ENCODE data around the gene PHLPP1.
"Not testable (repeated sequence)": the region's sequence is repeated elsewhere in the genome, so short reads cannot be mapped to it uniquely, and the experiment has no call there.

The PHLPP1 gene

GRCh38 chr18:62715436-62715758 is at the start of gene PHLPP1:
TSS of gene PHLPP1 (plus strand) at chr18:62715541. CDS start at chr18:62715684, 143 bp downstream.
- Mint-ChIP-seq H3K27me3 (peaks cover 1% of the 10 kb centered on the region), H3K4me1 (ENCODE audit: low read depth) (peaks cover 27% of the 10 kb centered on the region), H3K4me3 (peak within 1 kb of the TSS; percentile 77), H3K27ac (peak within 1 kb of the TSS; percentile 81), H3K36me3 (ENCODE audit: low read depth) (no peaks in the 10 kb centered on the region), H3K9me3 (no peaks in the 10 kb centered on the region)
- intact Hi-C loops (cut with micrococcal nuclease): loop anchor here (1.0 to 10.0 kb wide), 5 partner anchors 100 to 1259 kb away; partner anchors contain the start of genes PIGN, RELCH and SERPINB8

GRCh38 chr18:62669225-62669624 is 46.1 kb upstream of the PHLPP1 start:
- Mint-ChIP-seq H3K4me1 (ENCODE audit: low read depth) (no peaks in the 10 kb centered on the region), H3K9me3 (no peaks in the 10 kb centered on the region), H3K4me3 (no peak overlapping the region), H3K27ac (no peak overlapping the region), H3K36me3 (ENCODE audit: low read depth) (no peaks in the 10 kb centered on the region), H3K27me3 (peaks cover 3% of the 10 kb centered on the region)
- intact Hi-C loops (cut with micrococcal nuclease): no loop called here

- H3K4me3 Mint-ChIP-seq: no peak overlapping the region
- no peaks in the 10 kb centered on the region for H3K36me3 Mint-ChIP-seq (ENCODE audit: low read depth)
- intact Hi-C loops (cut with micrococcal nuclease): no loop called here
- H3K9me3 Mint-ChIP-seq: no peaks in the 10 kb centered on the region
- no peaks in the 10 kb centered on the region for H3K4me1 Mint-ChIP-seq (ENCODE audit: low read depth)
- no peak overlapping the region for H3K27ac Mint-ChIP-seq
- peaks cover 3% of the 10 kb centered on the region for H3K27me3 Mint-ChIP-seq
Measured at GRCh38 chr18:62670573-62670972, 44.8 kb upstream of the PHLPP1 start.

- H3K4me3 Mint-ChIP-seq: no peak overlapping the region
- intact Hi-C loops (cut with micrococcal nuclease): no loop called here
- H3K9me3 Mint-ChIP-seq: no peaks in the 10 kb centered on the region
- peaks cover 3% of the 10 kb centered on the region for H3K27me3 Mint-ChIP-seq
- no peaks in the 10 kb centered on the region for H3K4me1 Mint-ChIP-seq (ENCODE audit: low read depth)
- H3K36me3 Mint-ChIP-seq (ENCODE audit: low read depth): no peaks in the 10 kb centered on the region
- H3K27ac Mint-ChIP-seq: no peak overlapping the region
Measured at GRCh38 chr18:62672600-62672999, 42.7 kb upstream of the PHLPP1 start.

- H3K4me3 Mint-ChIP-seq: no peak overlapping the region
Measured at GRCh38 chr18:62678847-62679485, 36.4 kb upstream of the PHLPP1 start.

GRCh38 chr18:62682371-62682770 is 33.0 kb upstream of the PHLPP1 start:
- Mint-ChIP-seq H3K9me3 (peaks cover 11% of the 10 kb centered on the region), H3K27ac (no peak overlapping the region), H3K27me3 (no peaks in the 10 kb centered on the region), H3K4me3 (no peak overlapping the region), H3K4me1 (ENCODE audit: low read depth) (no peaks in the 10 kb centered on the region), H3K36me3 (ENCODE audit: low read depth) (no peaks in the 10 kb centered on the region)
- intact Hi-C loops (cut with micrococcal nuclease): no loop called here

More at GRCh38 chr18:62678847-62679485, 36.4 kb upstream of the PHLPP1 start:
- H3K27me3 Mint-ChIP-seq: no peaks in the 10 kb centered on the region
- no peaks in the 10 kb centered on the region for H3K9me3 Mint-ChIP-seq
- no peaks in the 10 kb centered on the region for H3K36me3 Mint-ChIP-seq (ENCODE audit: low read depth)
- intact Hi-C loops (cut with micrococcal nuclease): no loop called here
- H3K4me1 Mint-ChIP-seq (ENCODE audit: low read depth): no peaks in the 10 kb centered on the region
- no peak overlapping the region for H3K27ac Mint-ChIP-seq

GRCh38 chr18:62683935-62684334 is 31.4 kb upstream of the PHLPP1 start:
- no peaks in the 10 kb centered on the region for H3K27me3 Mint-ChIP-seq
- H3K4me1 Mint-ChIP-seq (ENCODE audit: low read depth): no peaks in the 10 kb centered on the region
- no peak overlapping the region for H3K4me3 Mint-ChIP-seq
- no peak overlapping the region for H3K27ac Mint-ChIP-seq
- H3K9me3 Mint-ChIP-seq: peaks cover 23% of the 10 kb centered on the region
- intact Hi-C loops (cut with micrococcal nuclease): no loop called here
- no peaks in the 10 kb centered on the region for H3K36me3 Mint-ChIP-seq (ENCODE audit: low read depth)

- intact Hi-C loops (cut with micrococcal nuclease): no loop called here
- H3K4me1 Mint-ChIP-seq (ENCODE audit: low read depth): no peaks in the 10 kb centered on the region
- H3K27ac Mint-ChIP-seq: no peak overlapping the region
- H3K9me3 Mint-ChIP-seq: peaks cover 48% of the 10 kb centered on the region
- H3K4me3 Mint-ChIP-seq: no peak overlapping the region
- H3K36me3 Mint-ChIP-seq (ENCODE audit: low read depth): no peaks in the 10 kb centered on the region
- H3K27me3 Mint-ChIP-seq: no peaks in the 10 kb centered on the region
Measured at GRCh38 chr18:62688743-62689317, 26.5 kb upstream of the PHLPP1 start.

- H3K27ac Mint-ChIP-seq: no peak overlapping the region
- no peaks in the 10 kb centered on the region for H3K36me3 Mint-ChIP-seq (ENCODE audit: low read depth)
- H3K4me3 Mint-ChIP-seq: no peak overlapping the region
- H3K9me3 Mint-ChIP-seq: peaks cover 42% of the 10 kb centered on the region
- no peaks in the 10 kb centered on the region for H3K27me3 Mint-ChIP-seq
- intact Hi-C loops (cut with micrococcal nuclease): no loop called here
- H3K4me1 Mint-ChIP-seq (ENCODE audit: low read depth): no peaks in the 10 kb centered on the region
Measured at GRCh38 chr18:62690236-62690815, 25.0 kb upstream of the PHLPP1 start.

GRCh38 chr18:62693659-62694058 is 21.7 kb upstream of the PHLPP1 start:
- Mint-ChIP-seq H3K27me3 (no peaks in the 10 kb centered on the region), H3K4me3 (no peak overlapping the region), H3K27ac (no peak overlapping the region), H3K36me3 (ENCODE audit: low read depth) (no peaks in the 10 kb centered on the region), H3K4me1 (ENCODE audit: low read depth) (no peaks in the 10 kb centered on the region), H3K9me3 (peaks cover 28% of the 10 kb centered on the region)
- intact Hi-C loops (cut with micrococcal nuclease): no loop called here

GRCh38 chr18:62697636-62698035 is 17.7 kb upstream of the PHLPP1 start:
- H3K36me3 Mint-ChIP-seq (ENCODE audit: low read depth): no peaks in the 10 kb centered on the region
- no peak overlapping the region for H3K27ac Mint-ChIP-seq
- H3K9me3 Mint-ChIP-seq: no peaks in the 10 kb centered on the region
- peaks cover 6% of the 10 kb centered on the region for H3K4me1 Mint-ChIP-seq (ENCODE audit: low read depth)
- H3K27me3 Mint-ChIP-seq: no peaks in the 10 kb centered on the region
- no peak overlapping the region for H3K4me3 Mint-ChIP-seq
- intact Hi-C loops (cut with micrococcal nuclease): no loop called here

- Mint-ChIP-seq H3K4me3 (no peak overlapping the region), H3K27me3 (no peaks in the 10 kb centered on the region), H3K36me3 (ENCODE audit: low read depth) (no peaks in the 10 kb centered on the region), H3K9me3 (no peaks in the 10 kb centered on the region), H3K4me1 (ENCODE audit: low read depth) (peaks cover 15% of the 10 kb centered on the region), H3K27ac (peak overlapping the region; percentile 62)
- intact Hi-C loops (cut with micrococcal nuclease): no loop called here
Measured at GRCh38 chr18:62702259-62702658, 13.1 kb upstream of the PHLPP1 start.

GRCh38 chr18:62706879-62707278 is 8.5 kb upstream of the PHLPP1 start:
- H3K4me1 Mint-ChIP-seq (ENCODE audit: low read depth): peaks cover 15% of the 10 kb centered on the region
- H3K9me3 Mint-ChIP-seq; intact Hi-C loops (cut with micrococcal nuclease); H3K36me3 Mint-ChIP-seq (ENCODE audit: low read depth); H3K4me3 Mint-ChIP-seq; H3K27ac Mint-ChIP-seq; H3K27me3 Mint-ChIP-seq: not testable (repeated sequence)

- not testable (repeated sequence) for H3K4me1 Mint-ChIP-seq (ENCODE audit: low read depth); H3K27me3 Mint-ChIP-seq; H3K4me3 Mint-ChIP-seq; H3K36me3 Mint-ChIP-seq (ENCODE audit: low read depth); H3K9me3 Mint-ChIP-seq; H3K27ac Mint-ChIP-seq
- intact Hi-C loops (cut with micrococcal nuclease): loop anchor here (10.0 kb wide), 2 partner anchors 125 to 1265 kb away; partner anchors contain the start of gene SERPINB8
Measured at GRCh38 chr18:62709908-62710307, 5.4 kb upstream of the PHLPP1 start.

Measured in dendritic cell treated with granulocyte-macrophage colony-stimulating factor and Interleukin-4, amounts not matched to agents 40 ng/mL and 50 ng/mL, for 4 days (primary cell).